GM12872 (cell line): ENCODE measurements around the gene KCNG2.

ENCODE experiments used
- CTCF ChIP-seq: IDR thresholded peaks from 3 replicates; pipeline ENCODE4 v1.5.1; 2011; ENCODE audit warnings: low read depth, mild to moderate bottlenecking, low read length, moderate library complexity; ENCODE audit not compliant: insufficient read depth

KCNG2 gene

GRCh38 chr18:79905389-79905911 is 107.7 kb downstream of the KCNG2 start:
- TF ChIP-seq CTCF = no peak

- TF ChIP-seq CTCF = no peak
Measured at GRCh38 chr18:79905993-79906392, 108.3 kb downstream of the KCNG2 start.

DNA sequence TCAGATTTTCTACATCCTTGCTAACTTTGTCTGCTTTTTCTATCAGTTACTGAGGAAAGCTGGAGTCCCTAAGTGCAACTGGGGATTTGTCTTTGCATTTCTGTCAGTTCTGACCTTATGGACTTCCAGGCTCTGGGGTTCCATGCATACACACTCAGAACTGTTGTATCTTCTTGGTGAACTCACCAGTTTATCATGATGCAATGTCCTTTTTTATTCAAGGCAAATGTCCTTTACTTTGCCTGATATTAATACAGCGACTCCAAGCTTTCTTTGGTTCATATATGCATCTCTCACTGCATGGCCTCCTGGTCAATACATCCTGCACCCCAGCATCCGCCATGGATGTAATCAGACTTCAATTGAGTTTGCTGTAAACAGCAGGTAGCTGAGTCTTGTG is 109.0 kb downstream of the KCNG2 start:
- TF ChIP-seq CTCF = no peak

- TF ChIP-seq CTCF = no peak
Measured at GRCh38 chr18:79910563-79911343, 113.0 kb downstream of the KCNG2 start.

DNA sequence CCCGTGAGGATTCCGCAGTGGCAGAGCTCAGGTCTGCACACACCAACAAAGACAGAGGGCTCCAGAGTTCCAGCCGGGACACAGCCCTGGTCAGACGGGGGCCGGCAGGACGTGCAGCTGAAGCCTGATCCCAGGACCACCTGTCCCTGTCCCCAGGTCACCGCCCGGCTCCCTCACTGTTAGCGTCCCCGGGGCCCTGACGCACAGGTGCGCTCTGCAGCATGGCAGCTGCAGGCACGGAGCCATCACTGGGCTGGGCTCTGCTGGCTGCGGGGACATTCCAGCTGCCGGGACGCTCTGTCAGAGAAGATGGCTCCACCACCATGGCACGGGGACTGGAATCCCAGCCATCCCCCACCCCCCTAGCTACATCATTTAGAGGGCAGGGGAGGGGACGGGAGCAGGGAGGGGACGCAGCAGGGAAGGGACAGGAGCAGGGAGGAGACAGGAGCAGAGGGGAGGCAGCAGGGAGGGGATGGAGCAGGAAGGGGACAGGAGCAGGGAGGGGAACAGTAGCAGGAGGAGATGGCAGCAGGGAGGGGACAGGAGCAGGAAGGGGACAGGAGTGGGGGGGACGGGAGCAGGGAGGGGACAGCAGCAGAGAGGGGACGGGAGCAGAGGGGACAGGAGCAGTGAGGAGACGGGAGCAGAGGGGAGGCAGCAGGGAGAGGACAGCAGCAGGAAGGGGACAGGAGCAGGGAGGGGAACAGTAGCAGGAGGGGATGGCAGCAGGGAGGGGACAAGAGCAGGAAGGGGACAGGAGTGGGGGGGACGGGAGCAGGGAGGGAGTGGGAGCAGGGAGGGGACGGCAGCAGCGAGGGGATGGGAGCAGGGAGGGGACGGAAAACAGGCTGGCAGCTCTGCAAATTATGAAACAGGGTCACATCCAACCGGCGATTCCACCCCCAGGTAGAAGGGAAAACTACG is 113.9 kb downstream of the KCNG2 start:
- no peak for TF ChIP-seq CTCF

- no peak for TF ChIP-seq CTCF
Measured at GRCh38 chr18:79912409-79912991, 114.8 kb downstream of the KCNG2 start.
